Measurements from ENCODE around the gene ANAPC7.

GRCh38 chr12:110365489-110366320 lies 37.8 kb downstream of the ANAPC7 start:
- no peak for TF ChIP-seq EP300 (IDR thresholded peaks at IDR 0.05; ENCODE audit: borderline replicate concordance)
- TF ChIP-seq TCF12 (IDR thresholded peaks at IDR 0.05; ENCODE audit: low read depth): no peak
- TF ChIP-seq MAX (IDR thresholded peaks at IDR 0.05): no peak
- no peak for TF ChIP-seq CREB1 (IDR thresholded peaks at IDR 0.05; ENCODE audit: low read depth)
- TF ChIP-seq, protein P1, sequence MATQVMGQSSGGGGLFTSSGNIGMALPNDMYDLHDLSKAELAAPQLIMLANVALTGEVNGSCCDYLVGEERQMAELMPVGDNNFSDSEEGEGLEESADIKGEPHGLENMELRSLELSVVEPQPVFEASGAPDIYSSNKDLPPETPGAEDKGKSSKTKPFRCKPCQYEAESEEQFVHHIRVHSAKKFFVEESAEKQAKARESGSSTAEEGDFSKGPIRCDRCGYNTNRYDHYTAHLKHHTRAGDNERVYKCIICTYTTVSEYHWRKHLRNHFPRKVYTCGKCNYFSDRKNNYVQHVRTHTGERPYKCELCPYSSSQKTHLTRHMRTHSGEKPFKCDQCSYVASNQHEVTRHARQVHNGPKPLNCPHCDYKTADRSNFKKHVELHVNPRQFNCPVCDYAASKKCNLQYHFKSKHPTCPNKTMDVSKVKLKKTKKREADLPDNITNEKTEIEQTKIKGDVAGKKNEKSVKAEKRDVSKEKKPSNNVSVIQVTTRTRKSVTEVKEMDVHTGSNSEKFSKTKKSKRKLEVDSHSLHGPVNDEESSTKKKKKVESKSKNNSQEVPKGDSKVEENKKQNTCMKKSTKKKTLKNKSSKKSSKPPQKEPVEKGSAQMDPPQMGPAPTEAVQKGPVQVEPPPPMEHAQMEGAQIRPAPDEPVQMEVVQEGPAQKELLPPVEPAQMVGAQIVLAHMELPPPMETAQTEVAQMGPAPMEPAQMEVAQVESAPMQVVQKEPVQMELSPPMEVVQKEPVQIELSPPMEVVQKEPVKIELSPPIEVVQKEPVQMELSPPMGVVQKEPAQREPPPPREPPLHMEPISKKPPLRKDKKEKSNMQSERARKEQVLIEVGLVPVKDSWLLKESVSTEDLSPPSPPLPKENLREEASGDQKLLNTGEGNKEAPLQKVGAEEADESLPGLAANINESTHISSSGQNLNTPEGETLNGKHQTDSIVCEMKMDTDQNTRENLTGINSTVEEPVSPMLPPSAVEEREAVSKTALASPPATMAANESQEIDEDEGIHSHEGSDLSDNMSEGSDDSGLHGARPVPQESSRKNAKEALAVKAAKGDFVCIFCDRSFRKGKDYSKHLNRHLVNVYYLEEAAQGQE (IDR thresholded peaks at IDR 0.05; ENCODE audit: low read depth): no peak
- no peak for TF ChIP-seq YY1 (IDR thresholded peaks at IDR 0.05; ENCODE audit: low read depth)
